HCT116 (cell line): Measurements from ENCODE around the gene TMEM51.

Experiments
- CBX3 ChIP-seq: IDR thresholded peaks from 2 replicates; pipeline ENCODE4 v1.6.1; 2012; ENCODE audit warnings: low read depth
- CTCF ChIP-seq, 3 experiments: fragments of 200-600 bp in 1 of 3; sonication (generic) in 1 of 3; IDR thresholded peaks in 2 of 3; conservative IDR thresholded peaks in 1 of 3; 2 replicates each; pipeline ENCODE4 v1.5.1; 2012 to 2017; ENCODE audit warnings: low read depth in 2 of 3, low read length in 2 of 3, antibody characterized with exemption in 1 of 3, borderline replicate concordance in 1 of 3, control low read depth in 1 of 3, mild to moderate bottlenecking in 1 of 3, mixed read lengths in 1 of 3, mixed run types in 1 of 3, moderate library complexity in 1 of 3; ENCODE audit not compliant: insufficient read depth in 1 of 3
- JUND ChIP-seq: IDR thresholded peaks from 2 replicates; pipeline ENCODE4 v1.6.1; 2012
- POLR2A ChIP-seq: IDR thresholded peaks from 2 replicates; pipeline ENCODE4 v1.7.0; 2011; ENCODE audit warnings: borderline replicate concordance; ENCODE audit not compliant: insufficient read depth, insufficient read length; ENCODE audit errors: extremely low read depth
- POLR2AphosphoS5 ChIP-seq: IDR thresholded peaks from 2 replicates; pipeline ENCODE4 v1.6.1; 2011; ENCODE audit warnings: mild to moderate bottlenecking, low read depth, low read length, moderate library complexity
- RAD21 ChIP-seq: IDR thresholded peaks from 2 replicates; pipeline ENCODE4 v1.6.1; 2012; ENCODE audit warnings: low read depth, mild to moderate bottlenecking
- SIN3A ChIP-seq: IDR thresholded peaks from 2 replicates; pipeline ENCODE4 v1.6.1; 2012; ENCODE audit warnings: low read depth
- ZNF274 ChIP-seq: fragments of 200-500 bp; sonication (Bioruptor generic); IDR thresholded peaks from 2 replicates; pipeline ENCODE4 v1.6.1; 2014; ENCODE audit warnings: mild to moderate bottlenecking, low read depth, low read length, inconsistent platforms

DNA sequence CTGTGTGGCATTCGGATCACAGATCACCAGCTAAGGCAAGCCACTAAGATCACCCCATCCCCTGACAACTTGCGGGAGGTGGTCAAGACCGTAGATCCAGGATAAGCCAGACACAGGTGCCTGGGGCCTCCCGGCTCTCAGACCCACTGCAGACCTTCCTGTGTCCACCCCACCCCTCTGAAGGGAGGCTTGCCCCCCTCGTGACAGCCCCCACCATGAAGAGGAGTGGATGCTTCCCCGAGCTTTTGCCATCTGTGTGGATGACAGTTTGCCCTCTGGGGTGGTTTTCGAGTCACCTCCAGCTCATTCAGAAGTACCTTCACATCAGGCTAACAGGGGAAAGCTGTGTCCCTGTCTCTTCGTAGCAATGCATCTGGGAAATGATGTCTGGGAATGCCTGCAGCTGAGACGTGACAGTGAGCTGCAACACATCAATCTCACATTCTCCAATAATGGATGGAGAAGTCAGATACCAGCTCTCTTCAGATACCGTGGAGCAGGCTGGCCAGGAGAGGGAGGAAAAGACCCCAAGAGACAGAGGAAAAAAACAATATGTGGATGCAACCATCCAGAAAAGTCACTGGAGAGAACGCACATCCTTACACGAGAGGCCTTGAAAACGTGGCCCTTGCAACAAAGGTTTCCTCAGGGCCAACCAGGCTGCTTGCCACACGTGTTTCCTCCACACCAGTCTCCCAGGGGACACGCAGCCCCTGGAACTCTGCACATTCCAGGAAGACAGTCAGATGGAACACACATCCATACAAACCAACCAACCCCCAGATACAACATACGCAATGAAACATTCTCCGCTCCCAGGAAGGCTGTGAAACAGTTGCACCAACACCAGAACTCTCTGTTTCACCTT, 73.1 kb downstream of the TMEM51 start:
- TF ChIP-seq JUND (no peak), POLR2A (no peak), CTCF (IDR thresholded peaks at IDR 0.05 in 2 of 3, conservative IDR thresholded peaks at IDR 0.05 in 1 of 3; ENCODE audit: borderline replicate concordance in 1 of 3, insufficient read depth in 1 of 3, low read depth in 2 of 3, low read length in 2 of 3) (no peak), POLR2AphosphoS5 (no peak), RAD21 (no peak), ZNF274 (no peak), SIN3A (no peak), CBX3 (no peak)
